ENCODE measurements around the gene WNK3.

The WNK3 gene

DNA sequence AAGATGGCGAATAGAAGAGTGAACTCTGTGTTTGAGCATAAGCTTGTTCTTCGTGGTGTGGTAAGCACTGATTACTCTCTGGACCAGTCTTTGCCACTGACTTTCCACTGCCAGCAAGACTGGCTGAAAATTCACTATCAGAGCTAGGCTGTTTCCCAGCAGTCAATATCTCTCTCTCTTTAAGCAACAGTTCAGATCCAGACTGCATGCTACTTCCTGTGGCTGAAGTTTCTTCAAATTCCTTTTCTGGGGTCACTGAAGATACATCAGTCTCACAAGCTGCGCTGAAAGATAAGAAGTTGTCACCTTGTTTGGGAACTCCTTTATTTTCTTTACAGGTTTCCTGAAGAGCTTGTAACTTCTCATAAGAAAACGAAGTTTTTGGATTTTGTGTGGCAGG is 120.8 kb downstream of the WNK3 start:
- no peak for DNase-seq

DNA sequence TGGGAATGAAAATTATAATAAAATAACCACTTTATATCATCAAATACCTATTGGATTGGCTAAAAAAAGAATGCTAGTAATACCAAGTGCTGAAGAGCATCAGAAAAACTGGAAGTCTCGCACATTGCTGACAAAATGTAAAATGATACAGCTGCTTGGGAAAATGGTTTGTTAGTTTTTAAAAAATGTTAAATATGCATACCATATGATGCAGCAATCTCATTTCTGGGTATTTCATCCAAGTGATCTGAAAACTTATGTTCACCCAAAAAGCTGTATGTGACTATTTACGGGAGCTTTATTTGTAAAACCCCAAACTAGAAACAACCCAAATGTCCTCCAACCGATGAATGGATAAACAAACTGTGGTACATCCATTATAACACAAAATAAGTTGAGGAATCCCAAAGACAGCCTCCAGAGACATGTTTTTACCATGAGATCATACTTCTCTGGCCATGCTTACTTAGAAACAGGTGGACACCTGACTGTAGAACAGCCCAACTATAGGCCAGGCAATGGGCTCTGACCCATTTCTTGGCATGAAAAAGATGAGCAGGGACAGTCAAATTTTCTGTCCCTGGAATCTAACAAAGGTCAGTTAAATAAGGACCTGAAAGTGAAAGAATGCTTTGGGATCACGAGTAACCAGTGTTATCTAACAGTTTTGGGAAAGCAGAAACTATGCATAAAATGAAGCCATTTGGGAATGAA is 127.3 kb downstream of the WNK3 start:
- DNase-seq = no peak

GRCh38 chrX:54223581-54223980 is 134.3 kb downstream of the WNK3 start:
- no peak for DNase-seq

- no peak for DNase-seq
These were observed 144.2 kb downstream of the WNK3 start for GRCh38 chrX:54213603-54214002.

DNA sequence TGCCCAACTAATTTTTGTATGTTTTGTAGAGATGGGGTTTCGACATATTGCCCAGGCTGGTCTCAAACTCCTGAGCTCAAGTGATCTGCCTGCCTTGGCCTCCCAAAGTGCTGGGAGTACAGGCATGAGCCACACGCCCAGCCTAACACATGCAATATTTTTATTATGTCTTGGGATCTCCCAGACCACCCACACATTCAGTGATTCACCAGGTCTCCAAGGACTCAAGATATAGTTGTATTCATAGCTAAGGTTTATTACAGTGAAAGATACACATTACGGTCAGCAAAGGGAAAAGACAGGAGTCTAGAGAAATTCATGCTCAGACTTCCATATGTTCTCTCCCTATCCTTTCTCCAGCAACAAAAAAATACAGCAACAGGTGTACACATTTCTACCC is 149.3 kb downstream of the WNK3 start:
- no peak for DNase-seq

DNA sequence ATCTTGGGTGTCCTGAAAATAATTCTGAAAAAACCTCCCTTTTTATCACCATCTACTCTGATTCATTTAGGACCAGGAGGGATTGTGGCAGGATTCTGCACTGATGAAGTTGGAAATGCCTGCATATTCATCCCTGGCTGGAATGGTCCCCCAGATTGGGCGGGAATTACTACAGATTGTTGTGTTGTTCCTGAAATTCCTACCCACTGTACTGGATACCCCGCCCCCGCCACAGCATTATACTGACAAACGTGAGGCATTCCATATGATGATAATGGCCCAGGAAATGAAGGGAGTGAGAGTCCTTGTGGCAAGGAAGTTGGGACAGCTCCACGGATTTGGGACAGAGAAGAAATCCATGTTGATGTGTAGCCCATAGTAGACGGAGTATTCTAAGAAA is 159.6 kb downstream of the WNK3 start:
- no peak for DNase-seq

GRCh38 chrX:54194982-54195588 is 162.8 kb downstream of the WNK3 start:
- no peak for DNase-seq

DNA sequence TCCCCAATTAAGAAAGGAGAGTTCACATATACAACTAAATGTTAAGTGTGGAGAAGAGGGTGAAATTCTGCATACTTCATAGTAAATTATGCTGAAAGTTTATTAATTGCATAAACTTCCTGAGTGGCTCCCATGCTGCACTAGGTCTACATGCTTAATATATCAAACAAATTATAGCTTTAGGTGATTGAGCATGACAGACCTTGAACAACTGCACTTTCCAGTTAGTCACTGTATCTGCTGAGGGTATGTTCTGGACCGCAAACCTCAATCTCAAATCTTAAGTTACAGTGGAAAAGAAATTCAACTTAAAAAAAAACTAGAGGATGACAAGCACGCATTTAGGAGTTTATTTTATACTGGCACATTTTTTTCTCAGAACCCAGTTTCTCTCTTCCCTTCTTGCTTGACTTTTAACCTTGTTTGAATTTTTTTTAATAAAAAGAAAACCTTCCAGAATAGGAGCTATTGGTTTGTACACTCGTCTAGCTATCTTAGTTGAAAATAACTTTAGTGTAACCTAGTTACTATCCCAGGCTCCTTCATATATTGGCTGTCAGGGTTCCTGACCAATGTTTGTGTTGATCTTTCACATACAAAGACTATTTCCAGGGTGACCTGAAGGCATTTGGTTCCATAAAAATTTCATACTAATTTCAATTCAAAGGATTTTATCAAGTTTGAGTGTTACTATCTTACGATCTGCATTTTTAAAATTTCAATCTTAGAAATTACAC is 164.6 kb downstream of the WNK3 start:
- DNase-seq = no peak

- no peak for DNase-seq
These were observed 173.4 kb downstream of the WNK3 start for GRCh38 chrX:54184474-54184873.

DNA sequence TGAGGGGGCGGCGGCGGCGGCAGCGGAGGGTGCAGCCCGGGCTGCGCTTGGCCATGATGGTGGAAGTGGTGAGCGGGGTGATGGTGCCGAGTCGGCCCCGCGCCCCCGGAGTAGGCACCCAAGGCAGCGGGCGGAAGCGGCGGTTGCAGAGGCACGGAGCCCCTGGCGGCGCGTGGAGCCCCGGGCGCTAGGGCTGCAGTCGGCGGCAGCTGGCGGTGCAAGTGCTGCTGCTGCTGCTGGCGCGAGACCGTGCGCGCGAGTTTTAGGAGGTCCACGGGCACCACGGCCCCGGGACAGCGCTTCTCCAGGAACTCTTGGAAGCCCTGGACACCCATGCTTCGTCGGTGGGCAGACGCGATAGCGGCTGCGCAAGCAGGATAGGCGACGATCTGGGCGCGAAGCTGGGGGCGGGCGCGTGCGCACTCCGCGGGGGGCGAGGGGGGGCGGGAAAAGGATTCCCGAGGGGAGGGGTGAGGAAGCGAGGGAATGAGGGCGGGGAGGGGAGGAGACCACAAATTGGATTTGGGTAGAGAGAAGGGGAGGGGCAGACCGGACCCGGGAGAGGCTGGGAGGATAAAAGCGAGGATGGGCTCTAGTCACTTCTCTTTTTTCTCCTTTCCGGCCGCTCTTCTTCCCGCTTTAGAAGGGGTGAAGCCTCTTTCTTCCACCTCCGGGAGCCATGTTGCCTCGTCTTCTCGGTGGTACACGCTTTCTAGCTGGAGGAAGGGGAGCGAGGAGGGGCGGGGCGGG is 174.8 kb downstream of the WNK3 start, which contains the start of gene FAM120C:
FAM120C (minus strand) TSS at position 391 of the 750 bp plus-strand sequence; CDS start at position 335, 56 bp downstream.
- peak; percentile 67 for DNase-seq

- DNase-seq = peak; percentile 63
These were observed 175.5 kb downstream of the WNK3 start for GRCh38 chrX:54182194-54182863.

GRCh38 chrX:54181202-54181953 is 176.5 kb downstream of the WNK3 start:
- DNase-seq = no peak

GRCh38 chrX:54180403-54180802 is 177.4 kb downstream of the WNK3 start:
- DNase-seq = no peak

DNA sequence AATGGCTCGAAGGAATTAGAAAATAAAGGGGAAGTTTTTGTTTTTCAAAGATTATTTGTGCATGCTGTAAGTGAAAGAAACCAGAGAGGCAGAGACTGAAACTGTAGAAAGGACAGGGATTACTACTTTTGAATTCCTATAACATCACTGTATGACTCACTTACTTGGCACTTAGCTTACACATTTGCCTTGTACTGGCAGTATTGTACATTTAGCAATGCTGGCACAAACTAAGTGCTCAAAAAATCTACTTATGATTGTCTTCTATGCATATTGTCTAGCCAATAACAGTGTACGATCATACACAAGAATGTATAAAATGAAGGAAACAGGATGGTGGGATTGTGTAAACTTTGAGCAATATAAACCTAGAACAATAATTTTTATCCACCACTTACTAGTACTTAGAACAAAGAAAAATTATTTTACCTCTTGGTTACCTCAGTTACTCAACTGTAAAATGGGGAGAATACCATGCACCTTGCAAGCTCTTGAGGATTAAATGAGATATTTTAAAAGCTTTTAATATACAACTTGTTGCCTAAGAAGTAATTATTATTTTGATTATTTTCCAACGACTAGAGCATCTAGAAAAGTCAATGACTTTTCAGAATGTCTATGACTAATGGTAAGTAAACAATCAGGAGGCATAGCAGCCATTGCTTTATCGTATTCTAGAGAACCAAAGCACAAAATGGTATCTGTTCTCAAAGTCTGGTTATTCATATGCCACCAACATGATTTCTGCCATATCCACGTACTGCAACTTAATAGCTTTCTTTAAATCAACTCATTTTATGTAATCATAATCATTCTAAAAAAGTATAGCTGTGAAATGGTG is 179.5 kb downstream of the WNK3 start:
- no peak for DNase-seq

DNA sequence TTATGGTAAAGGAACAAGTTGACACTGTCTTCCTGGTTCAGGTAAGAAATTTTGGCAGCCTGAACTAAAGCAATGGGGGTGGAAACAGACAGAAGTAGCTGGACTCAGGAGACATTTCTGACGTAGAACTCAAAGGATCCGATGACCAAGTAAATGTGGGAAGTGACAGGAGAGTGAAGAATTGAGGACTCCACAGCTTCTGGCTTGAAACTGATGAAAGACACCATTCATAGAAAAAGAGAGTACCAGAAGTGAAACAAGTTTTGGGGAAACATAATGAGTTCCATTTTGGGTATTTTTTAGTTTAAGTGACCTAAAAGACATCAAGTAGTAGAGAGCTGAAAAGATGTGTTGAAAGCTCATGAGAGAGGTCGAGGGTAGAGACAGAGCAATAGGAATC is 180.5 kb downstream of the WNK3 start:
- DNase-seq = no peak

DNA sequence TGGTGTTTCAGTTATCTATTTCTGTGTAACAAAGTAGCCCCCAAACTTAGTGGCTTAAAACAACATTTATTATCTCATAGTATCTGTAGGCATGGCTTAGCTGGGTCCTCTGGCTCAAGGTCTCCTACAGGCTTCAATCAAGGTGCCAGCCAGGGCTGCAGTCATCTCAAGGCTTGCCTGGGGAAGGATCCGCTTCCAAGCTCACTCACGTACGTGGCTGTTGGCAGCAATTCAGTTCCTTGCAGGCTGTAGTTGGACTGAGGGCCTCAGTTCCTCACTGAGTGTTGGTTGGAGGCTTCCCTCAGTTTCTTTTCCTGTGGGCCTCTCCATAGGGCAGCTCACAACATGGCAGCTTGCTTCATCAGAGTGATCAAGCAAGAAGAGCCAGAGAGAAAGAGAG is 184.1 kb downstream of the WNK3 start:
- no peak for DNase-seq

DNA sequence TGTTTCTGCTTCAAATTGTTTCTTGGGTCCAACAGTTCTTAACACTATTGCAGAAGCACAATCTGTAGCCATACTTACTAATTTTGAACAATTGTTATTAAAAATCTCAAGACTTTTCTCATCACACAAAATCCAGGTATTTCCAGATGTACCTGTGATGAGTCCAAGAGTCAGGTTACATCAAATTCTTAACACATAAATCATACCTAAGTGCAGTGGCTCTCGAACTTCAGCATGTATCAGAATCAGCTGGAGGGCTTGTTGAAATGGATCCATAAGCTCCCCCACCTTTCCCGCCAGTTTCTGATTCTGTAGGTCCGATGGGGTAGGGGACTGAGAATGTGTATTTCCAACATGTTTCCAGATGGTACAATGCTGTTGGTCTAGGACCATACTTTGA is 185.4 kb downstream of the WNK3 start:
- DNase-seq = no peak

DNA sequence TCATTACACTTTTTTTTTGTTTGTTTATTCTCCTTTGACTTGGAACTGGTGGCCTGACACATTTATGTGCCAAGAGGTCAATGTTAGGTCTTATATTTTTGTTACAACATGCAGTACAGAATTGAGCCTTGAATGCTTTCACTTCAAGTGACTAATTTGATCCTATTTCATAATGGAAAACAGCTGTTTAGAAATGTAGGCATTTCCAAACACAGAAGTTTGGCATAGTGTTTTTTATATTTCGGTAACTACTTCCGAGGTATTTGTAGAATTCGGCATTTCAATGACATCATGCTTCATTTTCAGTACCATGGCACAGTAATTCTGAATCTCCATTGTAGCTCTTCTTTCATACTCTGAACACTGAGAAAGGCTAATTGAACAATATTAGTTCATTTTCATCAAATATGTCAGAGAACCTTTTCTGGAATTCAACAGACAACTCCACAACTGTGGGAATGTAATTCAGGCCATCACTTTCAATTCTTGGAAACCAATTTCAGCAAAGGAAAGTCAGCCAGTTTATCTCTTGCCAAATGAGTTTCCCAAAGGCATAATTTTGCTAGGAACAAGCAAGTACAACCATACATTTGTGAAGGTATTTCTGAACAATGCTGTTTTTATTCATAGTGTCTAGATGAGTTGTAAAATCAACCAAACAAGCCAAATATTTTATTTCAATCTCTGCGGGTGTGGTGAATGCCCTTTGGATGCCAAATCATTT is 186.2 kb downstream of the WNK3 start:
- DNase-seq = no peak

- no peak for DNase-seq
These were observed 186.8 kb downstream of the WNK3 start for GRCh38 chrX:54171091-54171490.

DNA sequence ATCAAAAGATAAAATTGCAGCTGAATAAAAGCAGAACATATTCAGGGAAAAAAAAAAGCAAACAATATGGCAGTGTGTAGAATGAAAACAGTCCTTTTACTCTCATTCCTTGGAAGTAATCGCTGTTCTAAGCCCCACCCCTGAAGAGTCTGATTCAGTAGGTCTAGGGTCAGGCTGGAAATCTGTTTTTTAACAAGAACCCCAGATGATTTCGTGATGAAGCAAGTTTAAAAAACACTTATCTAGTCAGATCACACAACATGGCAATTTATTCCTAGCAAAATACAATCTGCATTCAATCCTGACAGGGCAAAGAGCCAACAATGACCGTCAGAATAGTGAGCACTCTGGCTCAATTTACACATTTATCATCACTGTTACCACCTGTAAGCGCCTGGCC is 190.9 kb downstream of the WNK3 start:
- DNase-seq = no peak

Measured in stimulated activated CD4-positive, alpha-beta T cell treated with anti-CD3 and anti-CD28 coated beads, Interleukin-12 subunit alpha, Interleukin-12 subunit beta, amount 100 ng/mL, for 4 hours (primary cell).